GM06990 (cell line): ENCODE results near the gene EIF4E2.

ENCODE experiments used
- DNase-seq: peaks from one replicate; pipeline ENCODE4 v3.0.0-alpha.2; 2011; ENCODE audit not compliant: insufficient read length; ENCODE audit errors: extremely low read depth
- H3K27me3 ChIP-seq: replicated peaks from 2 replicates; pipeline ENCODE4 v1.6.0; 2011; ENCODE audit warnings: low read length; ENCODE audit not compliant: control insufficient read depth, insufficient read depth
- H3K36me3 ChIP-seq: 2 replicates; pipeline ENCODE4 v1.5.1; 2011; ENCODE audit warnings: low read length; ENCODE audit not compliant: control insufficient read depth, insufficient read depth
- H3K4me3 ChIP-seq: replicated peaks from 2 replicates; pipeline ENCODE4 v1.5.1; 2011; ENCODE audit warnings: low read depth, mild to moderate bottlenecking, control low read depth, low read length
- TF ChIP-seq, protein P1 (sequence below): IDR thresholded peaks from 2 replicates; pipeline ENCODE4 v1.5.1; 2011; ENCODE audit warnings: low read length, control low read depth, mild to moderate bottlenecking, inconsistent platforms; ENCODE audit not compliant: insufficient read depth, poor library complexity, severe bottlenecking

EIF4E2 gene

DNA sequence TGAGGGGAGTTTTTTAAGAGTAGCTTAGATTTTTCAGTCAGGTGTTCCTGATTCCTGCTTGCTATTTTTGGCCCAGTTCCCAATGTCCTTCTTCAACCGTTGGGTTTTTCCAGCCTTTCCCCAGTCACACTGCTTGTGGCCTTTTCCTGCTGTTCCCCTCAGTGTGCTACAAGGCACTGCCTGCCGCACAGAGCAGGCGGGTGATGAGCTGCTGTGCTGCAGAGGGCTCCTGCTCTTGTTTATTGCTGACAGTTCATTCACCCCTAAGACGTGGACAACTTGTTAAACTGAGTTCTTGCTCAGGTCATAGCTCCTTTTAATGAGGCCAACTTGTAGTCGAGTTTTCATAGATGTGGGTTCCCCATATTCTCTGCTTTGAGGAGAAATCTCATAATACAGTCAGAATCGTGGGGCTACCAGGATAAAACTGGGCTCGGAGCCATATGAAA is 20.6 kb downstream of the EIF4E2 start:
- H3K4me3 ChIP-seq = no peak overlapping the region
- no peaks in the 10 kb centered on the region for H3K27me3 ChIP-seq
- no peak for DNase-seq
- TF ChIP-seq, protein P1, sequence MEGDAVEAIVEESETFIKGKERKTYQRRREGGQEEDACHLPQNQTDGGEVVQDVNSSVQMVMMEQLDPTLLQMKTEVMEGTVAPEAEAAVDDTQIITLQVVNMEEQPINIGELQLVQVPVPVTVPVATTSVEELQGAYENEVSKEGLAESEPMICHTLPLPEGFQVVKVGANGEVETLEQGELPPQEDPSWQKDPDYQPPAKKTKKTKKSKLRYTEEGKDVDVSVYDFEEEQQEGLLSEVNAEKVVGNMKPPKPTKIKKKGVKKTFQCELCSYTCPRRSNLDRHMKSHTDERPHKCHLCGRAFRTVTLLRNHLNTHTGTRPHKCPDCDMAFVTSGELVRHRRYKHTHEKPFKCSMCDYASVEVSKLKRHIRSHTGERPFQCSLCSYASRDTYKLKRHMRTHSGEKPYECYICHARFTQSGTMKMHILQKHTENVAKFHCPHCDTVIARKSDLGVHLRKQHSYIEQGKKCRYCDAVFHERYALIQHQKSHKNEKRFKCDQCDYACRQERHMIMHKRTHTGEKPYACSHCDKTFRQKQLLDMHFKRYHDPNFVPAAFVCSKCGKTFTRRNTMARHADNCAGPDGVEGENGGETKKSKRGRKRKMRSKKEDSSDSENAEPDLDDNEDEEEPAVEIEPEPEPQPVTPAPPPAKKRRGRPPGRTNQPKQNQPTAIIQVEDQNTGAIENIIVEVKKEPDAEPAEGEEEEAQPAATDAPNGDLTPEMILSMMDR = no peak
- H3K36me3 ChIP-seq = peaks cover 39% of the 10 kb centered on the region

DNA sequence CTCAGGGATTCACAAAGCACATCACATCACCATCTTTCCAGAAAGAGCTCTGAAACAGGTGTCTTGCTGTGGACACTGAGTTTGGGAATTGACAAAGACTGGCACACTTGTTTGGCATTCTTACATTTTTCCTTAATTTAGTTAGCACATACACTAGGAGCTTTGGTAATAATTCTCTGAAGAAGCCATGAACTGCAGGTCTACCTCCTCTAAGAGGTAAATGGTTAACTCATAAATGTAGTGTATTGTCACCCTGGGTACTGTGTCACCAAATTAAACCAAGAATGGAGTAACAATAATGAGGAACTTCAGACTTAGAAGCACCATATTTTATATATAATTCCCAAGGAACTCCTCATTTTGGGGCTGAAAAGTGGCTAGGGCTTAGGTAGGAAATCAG is 22.6 kb downstream of the EIF4E2 start:
- Histone ChIP-seq H3K36me3 (peaks cover 38% of the 10 kb centered on the region), H3K4me3 (no peak overlapping the region), H3K27me3 (no peaks in the 10 kb centered on the region)
- TF ChIP-seq, protein P1 = no peak
- no peak for DNase-seq

DNA sequence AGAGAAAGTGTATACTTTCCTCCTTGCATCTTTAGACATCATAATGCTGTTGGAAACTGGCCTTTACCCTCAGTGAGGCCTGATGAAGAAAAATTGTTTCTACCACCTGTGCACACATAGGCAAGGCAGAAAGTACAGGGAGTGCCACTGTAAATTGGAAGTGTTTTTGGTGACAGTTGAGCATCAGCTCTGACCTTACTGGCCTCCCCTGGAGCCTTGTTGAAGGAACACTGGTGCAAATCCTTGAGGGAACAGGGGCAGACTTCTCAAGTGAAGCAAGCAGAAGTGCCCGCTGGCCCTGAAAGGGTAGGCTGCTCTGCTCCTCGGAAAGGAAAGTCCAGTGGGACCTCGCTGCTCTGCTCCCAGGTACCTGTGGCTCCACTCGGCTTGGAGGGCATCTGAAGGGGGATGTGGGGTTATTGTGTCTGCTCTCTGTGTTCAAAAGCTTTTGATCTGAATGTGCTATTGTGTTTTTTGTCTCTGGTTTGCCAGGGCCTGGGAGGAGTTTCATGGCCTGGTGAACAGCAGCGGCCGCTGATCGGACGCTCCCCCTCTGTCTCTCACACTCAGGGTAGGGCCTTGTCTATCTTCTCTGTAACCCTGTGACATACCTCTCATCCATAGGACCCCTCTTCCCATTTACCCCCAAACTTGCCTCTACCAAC is 23.4 kb downstream of the EIF4E2 start:
- H3K27me3 ChIP-seq = no peaks in the 10 kb centered on the region
- peaks cover 35% of the 10 kb centered on the region for H3K36me3 ChIP-seq
- DNase-seq = no peak
- H3K4me3 ChIP-seq = no peak overlapping the region
- TF ChIP-seq, protein P1 = no peak

DNA sequence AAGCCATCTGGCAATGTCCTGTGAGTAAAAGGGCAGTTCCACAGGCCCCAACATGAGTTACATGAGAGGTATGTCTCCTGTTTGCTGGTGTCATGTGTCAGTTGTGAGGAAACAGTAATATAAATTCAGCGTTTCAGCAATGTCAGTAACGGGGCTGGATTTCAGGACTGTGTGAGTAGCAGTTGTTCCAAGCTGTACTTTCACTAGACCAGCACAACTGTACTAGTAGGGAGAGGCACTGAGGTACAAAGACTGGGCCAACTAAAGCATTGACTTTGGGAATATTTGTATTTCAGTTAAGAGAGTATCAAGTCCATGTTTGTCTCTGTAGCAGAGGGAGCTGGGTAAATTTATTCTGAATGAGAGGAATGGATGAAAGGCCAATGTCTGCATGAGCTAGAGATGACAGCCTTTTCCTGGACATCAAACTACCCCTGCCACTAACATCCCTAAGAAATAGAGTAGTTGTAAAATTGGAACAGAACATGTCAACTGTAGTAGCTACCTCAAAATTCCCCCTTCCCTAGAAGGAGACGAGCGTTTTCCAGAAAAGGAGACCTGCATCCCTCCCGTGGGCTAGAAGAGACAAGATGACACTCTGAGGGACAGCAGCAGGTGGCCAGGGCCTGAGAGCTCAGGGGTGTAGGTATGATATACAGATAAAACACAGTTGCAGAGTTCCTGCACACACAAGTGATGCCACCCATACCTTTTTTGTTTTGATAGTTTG is 24.4 kb downstream of the EIF4E2 start:
- no peak for DNase-seq
- Histone ChIP-seq H3K27me3 (no peaks in the 10 kb centered on the region), H3K36me3 (peaks cover 28% of the 10 kb centered on the region), H3K4me3 (no peak overlapping the region)
- TF ChIP-seq, protein P1 = no peak

DNA sequence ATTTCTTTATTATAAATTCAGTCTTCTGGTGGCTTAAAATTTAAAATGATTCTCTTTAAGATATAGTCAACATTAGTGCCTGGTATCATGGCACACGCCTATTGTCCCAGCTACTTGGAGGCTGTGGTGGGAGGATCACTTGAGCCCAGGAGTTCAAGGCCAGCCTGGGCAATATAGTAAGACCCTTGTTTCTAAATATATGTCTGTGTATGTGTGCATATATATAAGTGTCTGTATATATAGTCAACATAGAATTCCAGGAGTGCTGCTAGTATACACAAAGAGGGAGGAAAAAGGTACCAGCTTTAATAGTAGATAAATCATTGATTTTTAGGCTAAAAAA is 24.9 kb downstream of the EIF4E2 start:
- Histone ChIP-seq H3K36me3 (peaks cover 26% of the 10 kb centered on the region), H3K4me3 (no peak overlapping the region)
- no peak for DNase-seq

More for the DNA sequence above, 24.9 kb downstream of the EIF4E2 start:
- no peaks in the 10 kb centered on the region for H3K27me3 ChIP-seq
- TF ChIP-seq, protein P1 = no peak
